ENCODE results near the gene FAM43B.

GRCh38 chr1:20573987-20574386 lies 21.6 kb downstream of the FAM43B start:
- TF ChIP-seq CTCF (IDR thresholded peaks at IDR 0.05 in 4 of 5, conservative IDR thresholded peaks at IDR 0.05 in 1 of 5) (no peak), POLR2A (IDR thresholded peaks at IDR 0.05) (no peak)

Data from gastrocnemius medialis (tissue), 4 donors.